A673 (cell line): ENCODE measurements around the gene STKLD1.

Experiments
- CTCF ChIP-seq: fragments of 300-800, 200-600 bp; sonication (generic); conservative IDR thresholded peaks from 2 replicates; pipeline ENCODE4 v1.5.1; 2017; ENCODE audit warnings: low read depth, mild to moderate bottlenecking, antibody characterized with exemption, low read length, moderate library complexity, mixed read lengths
- EZH2 ChIP-seq: fragments of 200-600 bp; sonication (generic); IDR thresholded peaks from 2 replicates; pipeline ENCODE4 v1.6.1; 2017; ENCODE audit warnings: borderline replicate concordance, low read depth, mild to moderate bottlenecking, mixed read lengths, antibody characterized with exemption, low read length; ENCODE audit not compliant: poor library complexity, severe bottlenecking

GRCh38 chr9:133403766-133404453 is 27.7 kb downstream of the STKLD1 start:
- TF ChIP-seq CTCF (peak; percentile 62), EZH2 (no peak)
